HepG2 (cell line): ENCODE measurements around the gene MYORG. TPM values are rescaled to one million over a fixed set of nuclear protein-coding genes. Genes with fewer than 3 reads are reported as not detected.

Experiments used
- ATAC-seq: fragments of 200-7000 bp; cut with Tn5 transposase; 3 replicates; pipeline ENCODE4 v1.9.1; 2020; ENCODE audit warnings: mild to moderate bottlenecking, moderate library complexity
- BruUV-seq: library from RNA; stranded (reverse); fragments of 400-500 nt; replicated peaks from 2 replicates; lab custom pipeline; 2021; lab: Mats Ljungman, UMichigan
- CTCF ChIA-PET: fragments of 300-600 bp; formaldehyde crosslinking; extraction: SDS; loops from one replicate; lab custom pipeline; 2021; ENCODE audit warnings: low total read pairs, inconsistent platforms, low intra/inter-chr PET ratio; lab: Yijun Ruan, JAX
- POLR2A ChIA-PET: fragments of 350-600 bp; sonication (Branson Sonifier 250); formaldehyde crosslinking; loops from one replicate; lab custom pipeline; 2020; ENCODE audit warnings: antibody characterized with exemption, inconsistent platforms; lab: Yijun Ruan, JAX
- DNase-seq: peaks from one replicate; pipeline ENCODE4 v3.0.0-alpha.2; 2015; ENCODE audit warnings: low spot score
- FAIRE-seq: peaks from 3 replicates; lab custom pipeline; 2011; peaks lifted over from hg19 to GRCh38; lab: Jason Lieb, UNC
- H2AFZ ChIP-seq: one replicate; pipeline ENCODE4 v1.6.1; 2011; ENCODE audit warnings: low read length, inconsistent platforms
- H3K27ac ChIP-seq: fragments of 300-600 bp; 3 replicates; pipeline ENCODE4 v1.8.0; 2011; ENCODE audit warnings: mixed run types, mild to moderate bottlenecking, mixed read lengths, low read length, inconsistent platforms; ENCODE audit not compliant: insufficient read depth; ENCODE audit errors: extremely low read length
- H3K27me3 ChIP-seq, 2 experiments: fragments of 200-600 bp in 1 of 2; 2 replicates in 1 of 2; 3 replicates in 1 of 2; pipeline versions ENCODE4 v1.6.0 to v1.8.0; 2011; ENCODE audit warnings: low read length in 2 of 2, mild to moderate bottlenecking in 2 of 2, moderate library complexity in 2 of 2, inconsistent platforms in 1 of 2; ENCODE audit not compliant: insufficient read depth in 2 of 2, control insufficient read depth in 1 of 2
- H3K36me3 ChIP-seq, 2 experiments: fragments of 200-600 bp in 1 of 2; replicated peaks in 1 of 2; 2 replicates in 1 of 2; 3 replicates in 1 of 2; pipeline versions ENCODE4 v1.5.1 to v1.8.0; 2011; ENCODE audit warnings: low read length in 2 of 2, inconsistent platforms in 1 of 2; ENCODE audit not compliant: insufficient read depth in 2 of 2, control insufficient read depth in 1 of 2
- H3K4me1 ChIP-seq: 2 replicates; pipeline ENCODE4 v1.5.1; 2012; ENCODE audit warnings: low read length, inconsistent platforms; ENCODE audit not compliant: insufficient read depth
- H3K4me2 ChIP-seq: 2 replicates; pipeline ENCODE4 v1.6.0; 2011; ENCODE audit warnings: low read depth, low read length, inconsistent platforms
- H3K4me3 ChIP-seq, 3 experiments: fragments of 200-600 bp in 1 of 3; sonication (generic), shearing (Covaris generic) in 1 of 3; replicated peaks in 1 of 3; 2 replicates each; pipeline ENCODE4 v1.5.1; 2011 to 2016; ENCODE audit warnings: low read length in 3 of 3, inconsistent platforms in 2 of 3, low read depth in 2 of 3, mild to moderate bottlenecking in 2 of 3, control low read depth in 1 of 3, mixed read lengths in 1 of 3; ENCODE audit not compliant: insufficient read depth in 1 of 3
- H3K79me2 ChIP-seq: one replicate; pipeline ENCODE4 v1.6.1; 2011; ENCODE audit warnings: low read length, inconsistent platforms; ENCODE audit not compliant: insufficient read depth
- H3K9ac ChIP-seq: 2 replicates; pipeline ENCODE4 v1.6.0; 2011; ENCODE audit warnings: mild to moderate bottlenecking, low read depth, low read length, inconsistent platforms; ENCODE audit not compliant: insufficient read depth
- H3K9me3 ChIP-seq: 2 replicates; pipeline ENCODE4 v1.5.1; 2012; ENCODE audit warnings: mild to moderate bottlenecking, low read length
- H4K20me1 ChIP-seq: 2 replicates; pipeline ENCODE4 v1.6.0; 2011; ENCODE audit warnings: inconsistent platforms, mild to moderate bottlenecking, low read length, moderate library complexity; ENCODE audit not compliant: insufficient read depth
- ATAD3A ChIP-seq: sonication (generic); formaldehyde crosslinking; IDR thresholded peaks from 2 replicates; pipeline ENCODE4 v1.4.0; 2020; ENCODE audit warnings: missing genetic modification reagents
- EHMT2 ChIP-seq: fragments of 200-600 bp; sonication (generic); IDR thresholded peaks from 2 replicates; pipeline ENCODE4 v1.7.0; 2017; ENCODE audit warnings: antibody characterized with exemption, low read depth, low read length, borderline replicate concordance
- ELF4 ChIP-seq: sonication (generic); formaldehyde crosslinking; IDR thresholded peaks from 2 replicates; pipeline ENCODE4 v1.5.0; 2020; ENCODE audit warnings: missing genetic modification reagents, mild to moderate bottlenecking, moderate library complexity, borderline replicate concordance
- FIP1L1 ChIP-seq: fragments of 200-400 bp; formaldehyde crosslinking; IDR thresholded peaks from 2 replicates; pipeline ENCODE4 v1.6.1; 2018; ENCODE audit warnings: low read depth, mild to moderate bottlenecking, low read length, moderate library complexity, borderline replicate concordance; ENCODE audit not compliant: insufficient read depth
- GABPB1 ChIP-seq: IDR thresholded peaks from 2 replicates; pipeline ENCODE4 v1.6.1; 2016; ENCODE audit warnings: mild to moderate bottlenecking, missing genetic modification reagents, moderate library complexity, missing compliant biosample characterization
- GATA4 ChIP-seq: sonication (generic); IDR thresholded peaks from 2 replicates; pipeline ENCODE4 v1.6.1; 2016; ENCODE audit warnings: antibody characterized with exemption, low read depth, borderline replicate concordance
- MTF2 ChIP-seq: sonication (generic); formaldehyde crosslinking; IDR thresholded peaks from 2 replicates; pipeline ENCODE4 v1.5.0; 2020; ENCODE audit warnings: missing genetic modification reagents, borderline replicate concordance
- PCBP2 ChIP-seq: fragments of 200-400 bp; formaldehyde crosslinking; optimal IDR thresholded peaks from 2 replicates; pipeline ENCODE3; 2018; ENCODE audit warnings: low read length, low read depth; ENCODE audit not compliant: poor library complexity, severe bottlenecking
- PHF20 ChIP-seq: sonication (generic); formaldehyde crosslinking; IDR thresholded peaks from 2 replicates; pipeline ENCODE4 v1.5.0; 2020; ENCODE audit warnings: mild to moderate bottlenecking, missing genetic modification reagents
- SMC3 ChIP-seq: IDR thresholded peaks from 2 replicates; pipeline ENCODE4 v1.6.1; 2011; ENCODE audit warnings: low read length, improper control_type of control experiment
- WIZ ChIP-seq: sonication (generic); formaldehyde crosslinking; IDR thresholded peaks from 2 replicates; pipeline ENCODE4 v1.5.1; 2020; ENCODE audit warnings: mild to moderate bottlenecking, missing genetic modification reagents
- YEATS2 ChIP-seq: sonication (generic); formaldehyde crosslinking; IDR thresholded peaks from 2 replicates; pipeline ENCODE4 v1.4.0; 2020; ENCODE audit warnings: missing genetic modification reagents, borderline replicate concordance
- ZNF354B ChIP-seq: sonication (generic); formaldehyde crosslinking; IDR thresholded peaks from 2 replicates; pipeline ENCODE4 v1.8.0; 2022; ENCODE audit warnings: mild to moderate bottlenecking, missing genetic modification reagents
- ZNF484 ChIP-seq: sonication (generic); formaldehyde crosslinking; IDR thresholded peaks from 2 replicates; pipeline ENCODE4 v1.5.1; 2020; ENCODE audit warnings: mild to moderate bottlenecking, low read depth, missing genetic modification reagents, borderline replicate concordance
- ZNF780A ChIP-seq: sonication (generic); formaldehyde crosslinking; IDR thresholded peaks from 2 replicates; pipeline ENCODE4 v1.8.0; 2022; ENCODE audit warnings: mild to moderate bottlenecking, missing genetic modification reagents, moderate library complexity
- ZNF790 ChIP-seq: sonication (generic); formaldehyde crosslinking; IDR thresholded peaks from 2 replicates; pipeline ENCODE4 v1.8.0; 2022; ENCODE audit warnings: missing genetic modification reagents, mild to moderate bottlenecking, borderline replicate concordance
- WGBS: methylation state at CpG from one replicate; pipeline ENCODE4 v1.1.6; 2017; ENCODE audit warnings: low lambda C conversion rate; 5-methylcytosine and 5-hydroxymethylcytosine counted together
- in situ Hi-C: cut with HindIII; loops from 2 replicates; pipeline ENCODE4 v1.10.0; 2017; ENCODE audit warnings: low pct_unique_long_range_greater_than_20kb; ENCODE audit not compliant: extremely low pct_ligation_motif_present
- intact Hi-C: fragments of 100-400 bp; cut with micrococcal nuclease; formaldehyde crosslinking; loops from one replicate; pipeline ENCODE4 v1.10.0; 2022; ENCODE audit not compliant: unreplicated experiment
- polyA plus RNA-seq, 8 experiments: library from polyadenylated mRNA; depleted of rRNA in 3 of 8; stranded (reverse) in 7 of 8; unstranded in 1 of 8; fragments of >200 nt; fragmentation: Illumina TruSeq in 4 of 8; extraction: Trizol in 4 of 8; gene quantifications; 2 replicates each; pipeline versions ENCODE4 v1.2.1 to v1.2.3, GENCODE V29; 2011 to 2016; ENCODE audit warnings: low read depth in 4 of 8, missing spikeins in 1 of 8, mixed read lengths in 1 of 8; ENCODE audit not compliant: insufficient read depth in 1 of 8
- total RNA-seq, 5 experiments: library from RNA; depleted of rRNA; stranded (reverse); fragments of >200 nt; fragmentation: Illumina TruSeq; extraction: Trizol; gene quantifications; 2 replicates each; pipeline ENCODE4 v1.2.3, GENCODE V29; 2016; ENCODE audit warnings: low read depth in 1 of 5
- TF ChIP-seq, protein P1 (sequence below): sonication (generic); formaldehyde crosslinking; IDR thresholded peaks from 2 replicates; pipeline ENCODE4 v1.8.0; 2022; ENCODE audit warnings: mild to moderate bottlenecking, missing genetic modification reagents, moderate library complexity
- TF ChIP-seq, protein P2 (sequence below): sonication (generic); formaldehyde crosslinking; IDR thresholded peaks from 2 replicates; pipeline ENCODE4 v1.4.0; 2020; ENCODE audit warnings: mild to moderate bottlenecking, missing genetic modification reagents
- TF ChIP-seq, protein P3 (sequence below): IDR thresholded peaks from 2 replicates; pipeline ENCODE4 v1.4.0; 2020; ENCODE audit warnings: mild to moderate bottlenecking, missing genetic modification reagents

The MYORG gene
- total and polyA plus RNA-seq, 2 of the 13 experiments (the other 11 are each of a cell fraction or from before 2014, with no cell fraction given): 11.1 to 22.4 TPM

DNA sequence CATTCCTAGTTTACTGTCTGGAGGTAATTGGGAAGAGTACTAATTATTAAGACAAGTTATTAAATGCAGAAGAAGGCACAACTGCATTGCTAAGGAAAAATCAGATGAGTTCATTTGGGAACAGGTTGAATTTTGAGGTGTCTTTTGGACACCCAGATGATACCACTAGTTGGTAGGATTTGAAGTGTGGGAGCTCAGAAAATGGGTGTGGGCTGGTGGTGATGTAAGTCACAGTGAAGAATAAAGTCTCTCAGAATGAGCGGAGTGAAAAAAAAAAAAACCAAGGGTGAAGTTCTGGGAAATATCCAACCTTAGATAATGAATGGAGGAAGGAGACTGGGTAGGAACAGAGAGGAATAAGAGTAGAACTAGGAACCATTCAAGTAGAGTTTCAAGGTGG lies 35.6 kb upstream of the MYORG start (continued):
- TF ChIP-seq WIZ (CRISPR knock-in tag) (no peak), YEATS2 (CRISPR knock-in tag) (no peak), SMC3 (no peak), ATAD3A (CRISPR knock-in tag) (no peak), ZNF780A (CRISPR knock-in tag) (no peak), ZNF354B (CRISPR knock-in tag) (no peak), MTF2 (no peak), ZNF790 (CRISPR knock-in tag) (no peak)
- TF ChIP-seq, protein P1, sequence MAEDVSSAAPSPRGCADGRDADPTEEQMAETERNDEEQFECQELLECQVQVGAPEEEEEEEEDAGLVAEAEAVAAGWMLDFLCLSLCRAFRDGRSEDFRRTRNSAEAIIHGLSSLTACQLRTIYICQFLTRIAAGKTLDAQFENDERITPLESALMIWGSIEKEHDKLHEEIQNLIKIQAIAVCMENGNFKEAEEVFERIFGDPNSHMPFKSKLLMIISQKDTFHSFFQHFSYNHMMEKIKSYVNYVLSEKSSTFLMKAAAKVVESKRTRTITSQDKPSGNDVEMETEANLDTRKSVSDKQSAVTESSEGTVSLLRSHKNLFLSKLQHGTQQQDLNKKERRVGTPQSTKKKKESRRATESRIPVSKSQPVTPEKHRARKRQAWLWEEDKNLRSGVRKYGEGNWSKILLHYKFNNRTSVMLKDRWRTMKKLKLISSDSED (CRISPR knock-in tag): no peak

DNA sequence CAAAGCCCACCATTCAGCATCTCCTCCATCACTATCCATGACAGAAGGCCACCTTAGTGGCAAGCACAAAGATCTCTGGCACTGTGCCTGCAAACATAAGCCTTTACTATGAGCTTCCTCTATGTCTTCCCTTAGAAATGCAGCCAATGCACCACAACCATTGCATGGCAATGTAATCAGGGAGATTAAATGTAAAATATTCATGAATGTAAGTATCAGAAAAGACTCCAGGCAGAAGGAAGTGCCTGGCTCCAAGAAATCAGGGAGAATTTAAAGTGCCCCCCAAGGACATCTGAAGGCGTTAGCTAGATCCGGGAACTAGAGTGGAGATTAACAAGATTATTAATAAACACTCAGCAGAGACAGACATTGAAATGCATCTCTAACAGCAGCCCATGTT lies 32.5 kb upstream of the MYORG start:
- Histone ChIP-seq H3K4me3 (no peak overlapping the region), H4K20me1 (no peaks in the 10 kb centered on the region), H3K36me3 (no peaks in the 10 kb centered on the region), H3K9me3 (no peaks in the 10 kb centered on the region), H3K9ac (no peak overlapping the region), H3K27ac (no peak overlapping the region), H3K79me2 (no peaks in the 10 kb centered on the region), H3K27me3 (no peaks in the 10 kb centered on the region), H2AFZ (no peak overlapping the region), H3K4me2 (no peak overlapping the region), H3K4me1 (no peaks in the 10 kb centered on the region)
- TF ChIP-seq EHMT2 (no peak), ELF4 (CRISPR knock-in tag) (no peak), FIP1L1 (no peak), GABPB1 (no peak), ZNF484 (CRISPR knock-in tag) (no peak), PCBP2 (no peak), PHF20 (no peak), GATA4 (no peak)
- TF ChIP-seq, protein P2, sequence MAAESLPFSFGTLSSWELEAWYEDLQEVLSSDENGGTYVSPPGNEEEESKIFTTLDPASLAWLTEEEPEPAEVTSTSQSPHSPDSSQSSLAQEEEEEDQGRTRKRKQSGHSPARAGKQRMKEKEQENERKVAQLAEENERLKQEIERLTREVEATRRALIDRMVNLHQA: no peak
- TF ChIP-seq, protein P3, sequence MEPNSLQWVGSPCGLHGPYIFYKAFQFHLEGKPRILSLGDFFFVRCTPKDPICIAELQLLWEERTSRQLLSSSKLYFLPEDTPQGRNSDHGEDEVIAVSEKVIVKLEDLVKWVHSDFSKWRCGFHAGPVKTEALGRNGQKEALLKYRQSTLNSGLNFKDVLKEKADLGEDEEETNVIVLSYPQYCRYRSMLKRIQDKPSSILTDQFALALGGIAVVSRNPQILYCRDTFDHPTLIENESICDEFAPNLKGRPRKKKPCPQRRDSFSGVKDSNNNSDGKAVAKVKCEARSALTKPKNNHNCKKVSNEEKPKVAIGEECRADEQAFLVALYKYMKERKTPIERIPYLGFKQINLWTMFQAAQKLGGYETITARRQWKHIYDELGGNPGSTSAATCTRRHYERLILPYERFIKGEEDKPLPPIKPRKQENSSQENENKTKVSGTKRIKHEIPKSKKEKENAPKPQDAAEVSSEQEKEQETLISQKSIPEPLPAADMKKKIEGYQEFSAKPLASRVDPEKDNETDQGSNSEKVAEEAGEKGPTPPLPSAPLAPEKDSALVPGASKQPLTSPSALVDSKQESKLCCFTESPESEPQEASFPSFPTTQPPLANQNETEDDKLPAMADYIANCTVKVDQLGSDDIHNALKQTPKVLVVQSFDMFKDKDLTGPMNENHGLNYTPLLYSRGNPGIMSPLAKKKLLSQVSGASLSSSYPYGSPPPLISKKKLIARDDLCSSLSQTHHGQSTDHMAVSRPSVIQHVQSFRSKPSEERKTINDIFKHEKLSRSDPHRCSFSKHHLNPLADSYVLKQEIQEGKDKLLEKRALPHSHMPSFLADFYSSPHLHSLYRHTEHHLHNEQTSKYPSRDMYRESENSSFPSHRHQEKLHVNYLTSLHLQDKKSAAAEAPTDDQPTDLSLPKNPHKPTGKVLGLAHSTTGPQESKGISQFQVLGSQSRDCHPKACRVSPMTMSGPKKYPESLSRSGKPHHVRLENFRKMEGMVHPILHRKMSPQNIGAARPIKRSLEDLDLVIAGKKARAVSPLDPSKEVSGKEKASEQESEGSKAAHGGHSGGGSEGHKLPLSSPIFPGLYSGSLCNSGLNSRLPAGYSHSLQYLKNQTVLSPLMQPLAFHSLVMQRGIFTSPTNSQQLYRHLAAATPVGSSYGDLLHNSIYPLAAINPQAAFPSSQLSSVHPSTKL (CRISPR knock-in tag): no peak
- FAIRE-seq (no peak), DNase-seq (no peak), ATAC-seq (no peak)
- no TSS peak for BruUV-seq
- intact Hi-C loops: no loop called here
- in situ Hi-C loops: no loop called here
- CTCF ChIA-PET: no interaction called here
- POLR2A ChIA-PET: no interaction called here
- WGBS: 100% methylated on average over 2 of the region's 2 CpGs
